ENCODE results near the gene TRIM7.
"Not testable (repeated sequence)": the region's sequence is repeated elsewhere in the genome, so short reads cannot be mapped to it uniquely, and the experiment has no call there.

The TRIM7 gene

GRCh38 chr5:181232593-181232992 lies 27.6 kb upstream of the TRIM7 start:
- no peak for DNase-seq

- no peak for DNase-seq
Observed at GRCh38 chr5:181231432-181231831, 26.4 kb upstream of the TRIM7 start.

- no peak for DNase-seq
Observed at GRCh38 chr5:181230551-181230950, 25.6 kb upstream of the TRIM7 start.

- no peak for DNase-seq
Observed at GRCh38 chr5:181229996-181230395, 25.0 kb upstream of the TRIM7 start.

- no peak for DNase-seq
Observed at GRCh38 chr5:181224390-181225229, 19.6 kb upstream of the TRIM7 start.

- no peak for DNase-seq
Observed at GRCh38 chr5:181223729-181224389, 18.9 kb upstream of the TRIM7 start.

GRCh38 chr5:181223058-181223728 lies 18.2 kb upstream of the TRIM7 start, which contains the start of gene TRIM41:
Gene TRIM41, plus strand, starts transcription at chr5:181223281. Its CDS starts 719 bp downstream, at chr5:181224000.
- DNase-seq, result no peak

- no peak for DNase-seq
Observed at GRCh38 chr5:181222630-181223057, 17.6 kb upstream of the TRIM7 start.

GRCh38 chr5:181221792-181222629 lies 17.0 kb upstream of the TRIM7 start:
- no peak for DNase-seq

GRCh38 chr5:181221105-181221791 lies 16.3 kb upstream of the TRIM7 start:
- no peak for DNase-seq

- DNase-seq, result no peak
Observed at GRCh38 chr5:181220178-181220515, 15.2 kb upstream of the TRIM7 start.

- DNase-seq, result no peak
Observed at GRCh38 chr5:181219262-181220177, 14.5 kb upstream of the TRIM7 start.

- no peak for DNase-seq
Observed at GRCh38 chr5:181218795-181219124, 13.8 kb upstream of the TRIM7 start.

GRCh38 chr5:181217803-181218062 lies 12.7 kb upstream of the TRIM7 start:
- no peak for DNase-seq

GRCh38 chr5:181217111-181217802 lies 12.3 kb upstream of the TRIM7 start:
- no peak for DNase-seq

GRCh38 chr5:181215997-181216989 lies 11.3 kb upstream of the TRIM7 start:
- DNase-seq, result no peak

- not testable (repeated sequence) for DNase-seq
Observed at GRCh38 chr5:181214249-181214648, 9.3 kb upstream of the TRIM7 start.

- DNase-seq, result no peak
Observed at GRCh38 chr5:181212934-181213333, 7.9 kb upstream of the TRIM7 start.

GRCh38 chr5:181212080-181212479 lies 7.1 kb upstream of the TRIM7 start:
- no peak for DNase-seq

GRCh38 chr5:181211208-181211607 lies 6.2 kb upstream of the TRIM7 start:
- no peak for DNase-seq

Data from activated gamma-delta T cell (primary cell).